HT-29 (cell line): ENCODE data around the gene LOC101059915. TPM values are rescaled to one million over a fixed set of nuclear protein-coding genes. Genes with fewer than 3 reads are reported as not detected.

Experiments used
- small RNA-seq: library from RNA; depleted of rRNA; stranded (forward); fragments of <200 nt; gene quantifications from one replicate; pipeline ENCODE3, GENCODE V24; 2014
- total RNA-seq: library from RNA; depleted of rRNA; stranded (reverse); fragments of >200 nt; shearing (Covaris generic); gene quantifications from 2 replicates; pipeline ENCODE4 v1.2.3, GENCODE V29; 2014; rRNA removed

LOC101059915 gene

Small RNA genes lying within 50 kb of the gene (small RNA-seq; reads per million reads assigned to genes)
- gene BX276092.4: not detected

Other genes with a start within 250 kb of the LOC101059915 start
- gene OGT, start 134.4 kb upstream of the LOC101059915 start, total RNA-seq: 87.4 and 97.9 TPM in 2 replicates
- gene GCNA, start 89.1 kb upstream of the LOC101059915 start, total RNA-seq: 0.70 and 2.1 TPM in 2 replicates
- gene CXCR3, start 49.0 kb upstream of the LOC101059915 start, total RNA-seq: 0.73 and 0.89 TPM in 2 replicates
- gene CXorf49, start 50.7 kb downstream of the LOC101059915 start, total RNA-seq: not detected in 2 replicates
- gene CXorf49B, start 95.8 kb downstream of the LOC101059915 start, total RNA-seq: not detected in 2 replicates
- gene NHSL2, start 243.3 kb downstream of the LOC101059915 start, total RNA-seq: not detected in 2 replicates